ENCODE data around the gene DCUN1D3.

DNA sequence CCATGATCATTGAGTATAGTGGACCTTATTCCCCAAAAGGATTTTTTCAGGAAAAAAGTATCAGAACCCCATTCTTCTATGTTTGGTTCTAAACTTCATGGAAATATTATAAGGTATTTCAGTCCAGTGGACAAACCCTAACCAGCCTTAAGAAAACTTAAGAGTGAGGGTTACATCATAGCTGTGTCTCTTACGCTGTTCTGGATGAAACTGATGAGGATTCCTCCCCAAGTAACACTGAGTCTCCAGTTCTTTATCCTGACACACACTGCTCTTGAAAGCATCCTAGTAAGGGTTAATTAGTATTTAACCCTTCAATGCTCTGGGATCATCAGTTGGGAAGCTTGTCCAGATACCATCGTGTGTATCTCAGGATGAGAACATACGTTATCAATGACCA is 5.4 kb upstream of the DCUN1D3 start:
- TF ChIP-seq POLR2A (IDR thresholded peaks at IDR 0.05), result no peak
- TF ChIP-seq, protein P1, sequence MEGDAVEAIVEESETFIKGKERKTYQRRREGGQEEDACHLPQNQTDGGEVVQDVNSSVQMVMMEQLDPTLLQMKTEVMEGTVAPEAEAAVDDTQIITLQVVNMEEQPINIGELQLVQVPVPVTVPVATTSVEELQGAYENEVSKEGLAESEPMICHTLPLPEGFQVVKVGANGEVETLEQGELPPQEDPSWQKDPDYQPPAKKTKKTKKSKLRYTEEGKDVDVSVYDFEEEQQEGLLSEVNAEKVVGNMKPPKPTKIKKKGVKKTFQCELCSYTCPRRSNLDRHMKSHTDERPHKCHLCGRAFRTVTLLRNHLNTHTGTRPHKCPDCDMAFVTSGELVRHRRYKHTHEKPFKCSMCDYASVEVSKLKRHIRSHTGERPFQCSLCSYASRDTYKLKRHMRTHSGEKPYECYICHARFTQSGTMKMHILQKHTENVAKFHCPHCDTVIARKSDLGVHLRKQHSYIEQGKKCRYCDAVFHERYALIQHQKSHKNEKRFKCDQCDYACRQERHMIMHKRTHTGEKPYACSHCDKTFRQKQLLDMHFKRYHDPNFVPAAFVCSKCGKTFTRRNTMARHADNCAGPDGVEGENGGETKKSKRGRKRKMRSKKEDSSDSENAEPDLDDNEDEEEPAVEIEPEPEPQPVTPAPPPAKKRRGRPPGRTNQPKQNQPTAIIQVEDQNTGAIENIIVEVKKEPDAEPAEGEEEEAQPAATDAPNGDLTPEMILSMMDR (IDR thresholded peaks at IDR 0.05), result no peak

Measured in testis (tissue), 2 donors.